Endodermal cell (in vitro differentiated cells): Measurements from ENCODE around the gene DDRGK1. TPM values are rescaled to one million over a fixed set of nuclear protein-coding genes. Genes with fewer than 3 reads are reported as not detected.

Experiments
- DNase-seq: peaks from one replicate; pipeline ENCODE4 v3.0.0-alpha.2; 2017
- H3K27ac ChIP-seq: 2 replicates; pipeline ENCODE4 v1.5.1; 2013; ENCODE audit warnings: mild to moderate bottlenecking, low read depth, low read length, moderate library complexity
- H3K27me3 ChIP-seq: 2 replicates; pipeline ENCODE4 v1.6.1; 2013; ENCODE audit warnings: mild to moderate bottlenecking, low read length, moderate library complexity; ENCODE audit not compliant: insufficient read depth, control insufficient read depth, poor library complexity, severe bottlenecking
- H3K36me3 ChIP-seq: 2 replicates; pipeline ENCODE4 v1.7.0; 2013; ENCODE audit warnings: mild to moderate bottlenecking, low read length, moderate library complexity; ENCODE audit not compliant: control insufficient read depth, insufficient read depth
- H3K4me1 ChIP-seq: one replicate; pipeline ENCODE4 v1.7.0; 2013; ENCODE audit warnings: low read length; ENCODE audit not compliant: control insufficient read depth, insufficient read depth
- H3K4me3 ChIP-seq: 2 replicates; pipeline ENCODE4 v1.5.1; 2013; ENCODE audit warnings: mild to moderate bottlenecking, low read length, moderate library complexity
- H3K9ac ChIP-seq: 2 replicates; pipeline ENCODE4 v1.6.1; 2013; ENCODE audit warnings: mild to moderate bottlenecking, low read length, moderate library complexity; ENCODE audit not compliant: poor library complexity, severe bottlenecking; ENCODE audit errors: extremely low read depth
- H3K9me3 ChIP-seq: 2 replicates; pipeline ENCODE4 v1.6.1; 2013; ENCODE audit warnings: mild to moderate bottlenecking, low read length, moderate library complexity; ENCODE audit not compliant: control insufficient read depth
- H3K27ac Mint-ChIP-seq: 2 replicates; pipeline ENCODE4 v1.8.0; 2020; ENCODE audit warnings: mixed read lengths
- H3K27me3 Mint-ChIP-seq: 2 replicates; pipeline ENCODE4 v1.8.0; 2021; ENCODE audit warnings: mild to moderate bottlenecking, mixed read lengths; ENCODE audit not compliant: insufficient read depth
- H3K36me3 Mint-ChIP-seq: 2 replicates; pipeline ENCODE4 v1.8.0; 2020; ENCODE audit warnings: low read depth, mixed read lengths
- H3K4me1 Mint-ChIP-seq: 2 replicates; pipeline ENCODE4 v1.8.0; 2020; ENCODE audit warnings: mixed read lengths
- H3K4me3 Mint-ChIP-seq: 2 replicates; pipeline ENCODE4 v1.8.0; 2020; ENCODE audit warnings: mild to moderate bottlenecking, moderate library complexity, mixed read lengths
- H3K9me3 Mint-ChIP-seq: 2 replicates; pipeline ENCODE4 v1.8.0; 2020; ENCODE audit warnings: mild to moderate bottlenecking, mixed read lengths
- WGBS, 2 experiments: methylation state at CpG; one replicate each; pipeline versions ENCODE4 v1.1.5 to v1.1.7; 2013; ENCODE audit warnings: missing lambda C conversion rate in 2 of 2, mixed read lengths in 1 of 2; ENCODE audit not compliant: insufficient coverage in 1 of 2, insufficient read length in 1 of 2; 5-methylcytosine and 5-hydroxymethylcytosine counted together
- total RNA-seq, 2 donors: library from RNA; stranded (reverse); fragmentation: NEBNext Ultra II Directional in 1 of 2; extraction: Animal tissue kit (Norgen Biotek cat#: 25700) in 1 of 2; gene quantifications; 2 replicates in 1 of 2; 3 replicates in 1 of 2; pipeline ENCODE4 v1.2.1, GENCODE V29; 2021
- TF ChIP-seq, protein P1 (sequence below): fragments of 200-600 bp; sonication (generic); conservative IDR thresholded peaks from 2 replicates; pipeline ENCODE4 v1.5.0; 2021; ENCODE audit warnings: antibody characterized with exemption, mild to moderate bottlenecking

DDRGK1 gene
- total RNA-seq, 2 donors from 2014 or later = 55.0 to 59.3 TPM

DNA sequence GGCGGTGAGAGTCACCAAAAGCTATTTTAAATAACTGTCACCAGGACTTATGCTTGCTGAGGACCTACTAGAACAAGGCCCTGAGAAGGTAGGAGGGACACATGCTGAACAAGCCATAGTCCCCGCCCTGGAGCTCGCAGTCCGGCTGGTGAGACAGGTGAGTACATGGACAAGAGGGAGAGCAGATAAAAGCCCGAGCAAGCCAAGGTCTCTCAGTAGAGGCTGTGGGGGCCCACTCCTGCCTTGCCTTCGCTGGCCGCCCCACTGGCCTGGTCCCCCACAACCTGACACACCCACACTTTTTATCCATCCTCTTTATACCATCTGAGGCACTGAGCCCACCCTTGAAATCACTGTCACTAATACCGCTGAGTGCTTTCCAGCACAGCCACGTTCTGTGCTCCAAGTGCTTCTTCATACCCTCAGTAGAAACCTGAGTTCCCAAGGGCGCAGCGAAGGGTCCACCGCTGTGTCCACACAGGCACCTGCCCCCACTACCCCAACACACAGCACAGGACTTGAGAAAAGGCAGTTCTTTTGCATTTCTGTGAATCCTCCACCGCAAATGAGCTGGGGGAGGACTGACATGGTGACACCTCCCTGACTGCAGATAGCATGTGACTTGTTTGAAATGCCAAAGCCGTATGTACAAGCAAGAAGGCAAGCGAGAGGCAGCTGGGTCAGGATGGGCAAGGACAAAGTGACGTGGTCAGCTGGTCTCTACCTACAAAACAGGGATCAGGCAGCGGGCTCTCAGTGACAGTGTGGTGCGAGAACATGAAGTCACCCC is 12.1 kb downstream of the DDRGK1 start:
- no peak overlapping the region for H3K27ac ChIP-seq
- no peak overlapping the region for H3K4me3 Mint-ChIP-seq
- H3K9ac ChIP-seq = no peak overlapping the region
- no peaks in the 10 kb centered on the region for H3K27me3 ChIP-seq
- peaks cover 59% of the 10 kb centered on the region for H3K36me3 Mint-ChIP-seq
- peaks cover 67% of the 10 kb centered on the region for H3K36me3 ChIP-seq
- no peak for DNase-seq
- H3K4me1 Mint-ChIP-seq = peaks cover 4% of the 10 kb centered on the region
- H3K9me3 Mint-ChIP-seq = no peaks in the 10 kb centered on the region
- WGBS, 2 experiments = 95 to 97% methylated on average over 13 to 18 of the region's 18 CpGs
- H3K4me1 ChIP-seq = no peaks in the 10 kb centered on the region
- H3K9me3 ChIP-seq = no peaks in the 10 kb centered on the region
- peak overlapping the region; percentile 27 for H3K27ac Mint-ChIP-seq
- no peak overlapping the region for H3K4me3 ChIP-seq
- H3K27me3 Mint-ChIP-seq = no peaks in the 10 kb centered on the region
- TF ChIP-seq, protein P1, sequence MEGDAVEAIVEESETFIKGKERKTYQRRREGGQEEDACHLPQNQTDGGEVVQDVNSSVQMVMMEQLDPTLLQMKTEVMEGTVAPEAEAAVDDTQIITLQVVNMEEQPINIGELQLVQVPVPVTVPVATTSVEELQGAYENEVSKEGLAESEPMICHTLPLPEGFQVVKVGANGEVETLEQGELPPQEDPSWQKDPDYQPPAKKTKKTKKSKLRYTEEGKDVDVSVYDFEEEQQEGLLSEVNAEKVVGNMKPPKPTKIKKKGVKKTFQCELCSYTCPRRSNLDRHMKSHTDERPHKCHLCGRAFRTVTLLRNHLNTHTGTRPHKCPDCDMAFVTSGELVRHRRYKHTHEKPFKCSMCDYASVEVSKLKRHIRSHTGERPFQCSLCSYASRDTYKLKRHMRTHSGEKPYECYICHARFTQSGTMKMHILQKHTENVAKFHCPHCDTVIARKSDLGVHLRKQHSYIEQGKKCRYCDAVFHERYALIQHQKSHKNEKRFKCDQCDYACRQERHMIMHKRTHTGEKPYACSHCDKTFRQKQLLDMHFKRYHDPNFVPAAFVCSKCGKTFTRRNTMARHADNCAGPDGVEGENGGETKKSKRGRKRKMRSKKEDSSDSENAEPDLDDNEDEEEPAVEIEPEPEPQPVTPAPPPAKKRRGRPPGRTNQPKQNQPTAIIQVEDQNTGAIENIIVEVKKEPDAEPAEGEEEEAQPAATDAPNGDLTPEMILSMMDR = no peak

DNA sequence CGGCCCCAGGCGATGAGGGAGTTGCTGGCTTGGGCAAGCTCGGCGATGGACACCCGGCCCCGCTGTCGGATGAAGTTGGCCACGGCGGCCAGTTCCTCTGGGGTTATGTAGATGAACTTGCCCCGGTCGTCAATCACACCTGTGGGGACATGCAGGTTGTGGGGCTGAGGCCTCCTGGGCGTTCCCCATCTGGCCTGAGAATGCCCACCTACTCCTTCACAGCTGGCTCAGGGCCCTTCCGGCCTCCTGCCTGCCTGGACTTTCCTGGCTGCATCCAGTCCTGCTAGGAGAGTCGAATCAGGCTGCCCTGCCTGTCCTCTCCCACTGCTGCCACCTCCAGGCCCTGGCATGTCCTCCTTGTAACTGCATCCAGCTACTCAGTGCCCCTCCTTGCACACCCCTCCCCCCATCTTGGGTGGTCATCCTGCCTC is 13.8 kb downstream of the DDRGK1 start:
- Histone ChIP-seq H3K27me3 (no peaks in the 10 kb centered on the region), H3K9me3 (no peaks in the 10 kb centered on the region), H3K4me3 (no peak overlapping the region), H3K9ac (no peak overlapping the region), H3K36me3 (peaks cover 58% of the 10 kb centered on the region), H3K4me1 (no peaks in the 10 kb centered on the region), H3K27ac (no peak overlapping the region)
- Mint-ChIP-seq H3K36me3 (peaks cover 46% of the 10 kb centered on the region), H3K9me3 (no peaks in the 10 kb centered on the region), H3K27ac (no peak overlapping the region), H3K4me1 (peaks cover 4% of the 10 kb centered on the region), H3K4me3 (no peak overlapping the region), H3K27me3 (no peaks in the 10 kb centered on the region)
- WGBS, 2 experiments = 95 to 97% methylated on average over 13 to 14 of the region's 14 CpGs
- no peak for DNase-seq
- TF ChIP-seq, protein P1 = peak; percentile 37

DNA sequence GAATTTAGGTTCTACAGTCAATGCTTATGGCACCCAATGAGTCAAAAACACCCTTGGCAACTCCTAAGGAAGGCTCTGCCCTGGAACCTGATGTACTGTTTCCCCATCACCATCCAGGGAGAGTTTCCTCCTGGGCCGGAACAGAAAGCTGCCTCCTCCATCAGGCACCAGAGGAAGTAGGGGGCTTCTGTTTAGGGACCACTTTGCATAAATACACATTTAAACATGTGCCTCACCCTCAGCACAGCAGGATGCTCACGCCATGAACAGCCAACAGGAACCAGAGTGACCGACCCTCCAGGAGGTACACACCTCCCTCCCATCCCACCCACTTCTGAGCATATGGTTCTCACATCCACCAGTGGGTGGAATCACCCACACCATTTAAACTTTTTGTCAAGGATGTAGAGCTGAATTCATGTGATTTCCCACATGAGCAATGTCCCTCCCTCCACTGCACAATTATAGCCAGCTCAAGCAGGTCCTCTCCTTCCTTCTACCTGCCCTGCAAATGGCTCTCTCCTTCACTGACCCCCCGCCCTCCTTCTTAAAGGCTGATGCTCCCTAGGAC is 14.8 kb downstream of the DDRGK1 start:
- WGBS, 2 experiments = 97 to 100% methylated on average over 1 to 4 of the region's 4 CpGs
- no peak for DNase-seq
- H3K27ac Mint-ChIP-seq = no peak overlapping the region
- H3K4me3 Mint-ChIP-seq = no peak overlapping the region
- H3K36me3 ChIP-seq = peaks cover 48% of the 10 kb centered on the region
- TF ChIP-seq, protein P1 = no peak
- H3K27me3 Mint-ChIP-seq = no peaks in the 10 kb centered on the region
- peaks cover 39% of the 10 kb centered on the region for H3K36me3 Mint-ChIP-seq
- H3K9me3 ChIP-seq = no peaks in the 10 kb centered on the region
- no peak overlapping the region for H3K4me3 ChIP-seq
- peaks cover 4% of the 10 kb centered on the region for H3K4me1 Mint-ChIP-seq
- H3K9me3 Mint-ChIP-seq = no peaks in the 10 kb centered on the region
- no peak overlapping the region for H3K9ac ChIP-seq
- H3K27me3 ChIP-seq = no peaks in the 10 kb centered on the region
- H3K4me1 ChIP-seq = no peaks in the 10 kb centered on the region
- H3K27ac ChIP-seq = no peak overlapping the region
